ENCODE data around the gene FCER2.

Gene FCER2

GRCh38 chr19:7739211-7739755, 37.4 kb upstream of the FCER2 start:
- DNase-seq: no peak
- Histone ChIP-seq H3K9ac (ENCODE audit: low read depth, low read length) (no peak overlapping the region), H3K9me3 (ENCODE audit: insufficient read depth, low read length, severe bottlenecking) (no peaks in the 10 kb centered on the region)

GRCh38 chr19:7738023-7738422, 36.1 kb upstream of the FCER2 start:
- ATAC-seq (ENCODE audit: insufficient read depth, low read depth): no peak
- H3K4me2 ChIP-seq (ENCODE audit: insufficient read depth, low read length): no peak overlapping the region
- no peaks in the 10 kb centered on the region for H4K20me1 ChIP-seq (ENCODE audit: insufficient read depth, low read length)
- H3K9ac ChIP-seq (ENCODE audit: low read depth, low read length): no peak overlapping the region
- no peak overlapping the region for H2AFZ ChIP-seq (ENCODE audit: low read depth, low read length)
- no peaks in the 10 kb centered on the region for H3K27me3 ChIP-seq (ENCODE audit: insufficient read depth, low read length, poor library complexity)
- H3K4me3 ChIP-seq (ENCODE audit: low read depth in 1 of 2, low read length in 2 of 2): no peak overlapping the region
- no peaks in the 10 kb centered on the region for H3K4me1 ChIP-seq (ENCODE audit: insufficient read depth, low read length)
- no peaks in the 10 kb centered on the region for H3K36me3 ChIP-seq (ENCODE audit: insufficient read depth, low read length)
- H3K27ac ChIP-seq (ENCODE audit: low read length): no peak overlapping the region
- no peaks in the 10 kb centered on the region for H3K9me3 ChIP-seq (ENCODE audit: insufficient read depth, low read length, severe bottlenecking)
- no peak for DNase-seq
- no peaks in the 10 kb centered on the region for H3K79me2 ChIP-seq (ENCODE audit: insufficient read depth, low read length)
- TF ChIP-seq CTCF (IDR thresholded peaks at IDR 0.05; ENCODE audit: borderline replicate concordance, extremely low read depth, low read length, poor library complexity, severe bottlenecking): no peak
- TF ChIP-seq EZH2 (IDR thresholded peaks at IDR 0.05; ENCODE audit: borderline replicate concordance, low read depth, low read length, severe bottlenecking): no peak

More at GRCh38 chr19:7739211-7739755, 37.4 kb upstream of the FCER2 start:
- H4K20me1 ChIP-seq (ENCODE audit: insufficient read depth, low read length): no peaks in the 10 kb centered on the region
- no peak overlapping the region for H3K4me2 ChIP-seq (ENCODE audit: insufficient read depth, low read length)
- no peak overlapping the region for H3K27ac ChIP-seq (ENCODE audit: low read length)
- H3K79me2 ChIP-seq (ENCODE audit: insufficient read depth, low read length): no peaks in the 10 kb centered on the region
- H2AFZ ChIP-seq (ENCODE audit: low read depth, low read length): no peak overlapping the region
- ATAC-seq (ENCODE audit: insufficient read depth, low read depth): no peak
- H3K4me1 ChIP-seq (ENCODE audit: insufficient read depth, low read length): no peaks in the 10 kb centered on the region
- H3K27me3 ChIP-seq (ENCODE audit: insufficient read depth, low read length, poor library complexity): no peaks in the 10 kb centered on the region
- H3K36me3 ChIP-seq (ENCODE audit: insufficient read depth, low read length): no peaks in the 10 kb centered on the region
- no peak overlapping the region for H3K4me3 ChIP-seq (ENCODE audit: low read depth in 1 of 2, low read length in 2 of 2)
- TF ChIP-seq CTCF (IDR thresholded peaks at IDR 0.05; ENCODE audit: borderline replicate concordance, extremely low read depth, low read length, poor library complexity, severe bottlenecking): no peak
- no peak for TF ChIP-seq EZH2 (IDR thresholded peaks at IDR 0.05; ENCODE audit: borderline replicate concordance, low read depth, low read length, severe bottlenecking)

GRCh38 chr19:7737215-7737614, 35.3 kb upstream of the FCER2 start:
- no peak for ATAC-seq (ENCODE audit: insufficient read depth, low read depth)
- Histone ChIP-seq H3K27me3 (ENCODE audit: insufficient read depth, low read length, poor library complexity) (no peaks in the 10 kb centered on the region), H3K4me3 (ENCODE audit: low read depth in 1 of 2, low read length in 2 of 2) (no peak overlapping the region), H3K36me3 (ENCODE audit: insufficient read depth, low read length) (no peaks in the 10 kb centered on the region), H3K9me3 (ENCODE audit: insufficient read depth, low read length, severe bottlenecking) (no peaks in the 10 kb centered on the region), H3K4me2 (ENCODE audit: insufficient read depth, low read length) (no peak overlapping the region), H3K79me2 (ENCODE audit: insufficient read depth, low read length) (no peaks in the 10 kb centered on the region), H2AFZ (ENCODE audit: low read depth, low read length) (no peak overlapping the region), H4K20me1 (ENCODE audit: insufficient read depth, low read length) (no peaks in the 10 kb centered on the region), H3K4me1 (ENCODE audit: insufficient read depth, low read length) (no peaks in the 10 kb centered on the region), H3K27ac (ENCODE audit: low read length) (no peak overlapping the region), H3K9ac (ENCODE audit: low read depth, low read length) (no peak overlapping the region)
- no peak for DNase-seq
- TF ChIP-seq EZH2 (IDR thresholded peaks at IDR 0.05; ENCODE audit: borderline replicate concordance, low read depth, low read length, severe bottlenecking): no peak
- TF ChIP-seq CTCF (IDR thresholded peaks at IDR 0.05; ENCODE audit: borderline replicate concordance, extremely low read depth, low read length, poor library complexity, severe bottlenecking): no peak

GRCh38 chr19:7736148-7736547, 34.2 kb upstream of the FCER2 start:
- TF ChIP-seq EZH2 (IDR thresholded peaks at IDR 0.05; ENCODE audit: borderline replicate concordance, low read depth, low read length, severe bottlenecking) (no peak), CTCF (IDR thresholded peaks at IDR 0.05; ENCODE audit: borderline replicate concordance, extremely low read depth, low read length, poor library complexity, severe bottlenecking) (no peak)
- H3K9me3 ChIP-seq (ENCODE audit: insufficient read depth, low read length, severe bottlenecking): no peaks in the 10 kb centered on the region
- DNase-seq (no peak), ATAC-seq (ENCODE audit: insufficient read depth, low read depth) (no peak)
- no peak overlapping the region for H3K4me3 ChIP-seq (ENCODE audit: low read depth in 1 of 2, low read length in 2 of 2)
- H3K4me1 ChIP-seq (ENCODE audit: insufficient read depth, low read length): no peaks in the 10 kb centered on the region
- H3K27me3 ChIP-seq (ENCODE audit: insufficient read depth, low read length, poor library complexity): no peaks in the 10 kb centered on the region
- no peak overlapping the region for H2AFZ ChIP-seq (ENCODE audit: low read depth, low read length)
- no peaks in the 10 kb centered on the region for H4K20me1 ChIP-seq (ENCODE audit: insufficient read depth, low read length)
- no peak overlapping the region for H3K4me2 ChIP-seq (ENCODE audit: insufficient read depth, low read length)
- no peaks in the 10 kb centered on the region for H3K36me3 ChIP-seq (ENCODE audit: insufficient read depth, low read length)
- no peak overlapping the region for H3K9ac ChIP-seq (ENCODE audit: low read depth, low read length)
- H3K79me2 ChIP-seq (ENCODE audit: insufficient read depth, low read length): no peaks in the 10 kb centered on the region
- H3K27ac ChIP-seq (ENCODE audit: low read length): no peak overlapping the region
